Measurements from ENCODE around the gene TRABD.
"Not testable (repeated sequence)": the region's sequence is repeated elsewhere in the genome, so short reads cannot be mapped to it uniquely, and the experiment has no call there.

The TRABD gene

DNA sequence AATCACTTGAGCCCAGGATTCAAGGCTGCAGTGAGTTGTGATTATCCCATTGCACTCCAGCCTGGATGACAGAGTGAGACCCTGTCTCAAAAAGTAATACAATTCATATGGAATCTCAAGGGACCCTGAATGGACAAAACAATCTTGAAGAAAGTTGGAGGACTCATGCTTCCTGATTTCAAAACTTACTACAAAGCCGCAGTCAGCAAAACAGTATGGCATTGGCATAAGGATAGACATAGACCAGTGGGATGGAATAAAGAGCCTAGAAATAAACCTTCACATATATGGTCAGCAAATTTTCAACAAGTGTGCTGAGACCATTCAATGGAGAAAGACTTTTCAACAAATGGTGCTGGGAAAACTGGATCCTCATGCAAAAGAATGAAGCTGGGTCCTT, 17.6 kb downstream of the TRABD start:
- TF ChIP-seq, protein P1, sequence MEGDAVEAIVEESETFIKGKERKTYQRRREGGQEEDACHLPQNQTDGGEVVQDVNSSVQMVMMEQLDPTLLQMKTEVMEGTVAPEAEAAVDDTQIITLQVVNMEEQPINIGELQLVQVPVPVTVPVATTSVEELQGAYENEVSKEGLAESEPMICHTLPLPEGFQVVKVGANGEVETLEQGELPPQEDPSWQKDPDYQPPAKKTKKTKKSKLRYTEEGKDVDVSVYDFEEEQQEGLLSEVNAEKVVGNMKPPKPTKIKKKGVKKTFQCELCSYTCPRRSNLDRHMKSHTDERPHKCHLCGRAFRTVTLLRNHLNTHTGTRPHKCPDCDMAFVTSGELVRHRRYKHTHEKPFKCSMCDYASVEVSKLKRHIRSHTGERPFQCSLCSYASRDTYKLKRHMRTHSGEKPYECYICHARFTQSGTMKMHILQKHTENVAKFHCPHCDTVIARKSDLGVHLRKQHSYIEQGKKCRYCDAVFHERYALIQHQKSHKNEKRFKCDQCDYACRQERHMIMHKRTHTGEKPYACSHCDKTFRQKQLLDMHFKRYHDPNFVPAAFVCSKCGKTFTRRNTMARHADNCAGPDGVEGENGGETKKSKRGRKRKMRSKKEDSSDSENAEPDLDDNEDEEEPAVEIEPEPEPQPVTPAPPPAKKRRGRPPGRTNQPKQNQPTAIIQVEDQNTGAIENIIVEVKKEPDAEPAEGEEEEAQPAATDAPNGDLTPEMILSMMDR (conservative IDR thresholded peaks at IDR 0.05; ENCODE audit: low read length), result no peak
- no peak for TF ChIP-seq EZH2phosphoT487 (IDR thresholded peaks at IDR 0.05; ENCODE audit: borderline replicate concordance)
- H3F3A ChIP-seq (ENCODE audit: low read depth), result no peaks in the 10 kb centered on the region
- H3K4me2 ChIP-seq (ENCODE audit: low read depth, low read length, poor library complexity, severe bottlenecking), result no peak overlapping the region
- no peak overlapping the region for H2AFZ ChIP-seq (ENCODE audit: low read length)
- peaks cover 19% of the 10 kb centered on the region for H4K20me1 ChIP-seq (ENCODE audit: insufficient read depth, low read length, poor library complexity, severe bottlenecking)
- H3K27me3 ChIP-seq (ENCODE audit: insufficient read depth, low read length, poor library complexity, severe bottlenecking), result no peaks in the 10 kb centered on the region
- peaks cover 28% of the 10 kb centered on the region for H3K4me1 ChIP-seq (ENCODE audit: insufficient read depth, low read length, poor library complexity, severe bottlenecking)
- no peak overlapping the region for H3K9ac ChIP-seq (ENCODE audit: low read depth, low read length, poor library complexity, severe bottlenecking)
- H3K36me3 ChIP-seq (ENCODE audit: insufficient read depth, low read length), result no peaks in the 10 kb centered on the region; the same call in 1 of the 2 replicates
- no peak overlapping the region for H3K4me3 ChIP-seq (ENCODE audit: low read length, poor library complexity, severe bottlenecking)
- no peaks in the 10 kb centered on the region for H3K9me3 ChIP-seq (ENCODE audit: insufficient read depth, low read depth, low read length)
- H3K79me2 ChIP-seq (ENCODE audit: insufficient read depth, low read length), result peaks cover 22% of the 10 kb centered on the region
- H3K9me2 ChIP-seq (replicated peaks; ENCODE audit: low read depth, low read length), result no peaks in the 10 kb centered on the region

DNA sequence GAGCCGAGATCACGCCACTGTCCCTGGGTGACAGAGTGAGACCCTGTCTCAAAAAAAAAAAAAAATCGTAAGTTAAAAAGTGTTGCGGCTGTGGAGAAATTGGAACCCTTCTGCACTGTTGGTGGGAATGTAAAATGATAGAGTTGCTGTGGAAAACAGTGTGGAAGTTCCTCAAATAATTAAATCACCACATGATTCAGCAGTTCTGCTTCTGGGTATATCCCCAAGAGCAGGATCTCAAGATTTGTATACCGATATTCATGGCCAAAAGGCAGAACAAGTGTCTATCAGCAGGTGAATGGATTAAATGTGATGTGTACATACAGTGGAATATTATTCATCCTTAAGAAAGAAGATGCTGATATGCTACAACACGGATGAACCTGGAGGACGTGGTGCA, 18.9 kb downstream of the TRABD start:
- Histone ChIP-seq H3K4me1 (ENCODE audit: insufficient read depth, low read length, poor library complexity, severe bottlenecking) (peaks cover 28% of the 10 kb centered on the region), H3K9me3 (ENCODE audit: insufficient read depth, low read depth, low read length) (no peaks in the 10 kb centered on the region), H3K79me2 (ENCODE audit: insufficient read depth, low read length) (peaks cover 22% of the 10 kb centered on the region), H3K36me3 (ENCODE audit: insufficient read depth, low read length) (no peaks in the 10 kb centered on the region; the same call in 1 of the 2 replicates), H3K9ac (ENCODE audit: low read depth, low read length, poor library complexity, severe bottlenecking) (no peak overlapping the region), H3F3A (ENCODE audit: low read depth) (no peaks in the 10 kb centered on the region), H3K4me3 (ENCODE audit: low read length, poor library complexity, severe bottlenecking) (no peak overlapping the region), H4K20me1 (ENCODE audit: insufficient read depth, low read length, poor library complexity, severe bottlenecking) (peaks cover 19% of the 10 kb centered on the region), H3K4me2 (ENCODE audit: low read depth, low read length, poor library complexity, severe bottlenecking) (no peak overlapping the region), H3K9me2 (replicated peaks; ENCODE audit: low read depth, low read length) (no peaks in the 10 kb centered on the region), H3K27me3 (ENCODE audit: insufficient read depth, low read length, poor library complexity, severe bottlenecking) (no peaks in the 10 kb centered on the region), H2AFZ (ENCODE audit: low read length) (no peak overlapping the region)
- TF ChIP-seq, protein P1 (conservative IDR thresholded peaks at IDR 0.05; ENCODE audit: low read length), result no peak

DNA sequence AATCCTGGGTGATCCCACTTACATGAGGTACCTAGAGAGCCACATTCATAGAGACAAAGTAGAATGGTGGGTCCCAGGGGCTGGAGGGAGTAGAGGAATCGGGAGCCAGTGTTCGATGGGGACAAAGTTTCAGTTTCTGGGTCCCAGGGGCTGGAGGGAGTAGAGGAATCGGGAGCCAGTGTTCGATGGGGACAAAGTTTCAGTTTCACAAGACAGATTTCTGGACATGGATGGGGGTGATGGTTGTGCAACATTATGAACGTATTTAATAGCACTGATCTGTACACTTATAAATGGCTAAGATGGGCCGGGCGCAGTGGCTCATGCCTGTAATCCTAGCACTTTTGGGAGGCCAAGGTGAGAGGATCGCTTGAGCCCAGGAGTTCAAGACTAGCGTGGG, 19.3 kb downstream of the TRABD start:
- H3F3A ChIP-seq (ENCODE audit: low read depth); H3K36me3 ChIP-seq (ENCODE audit: insufficient read depth, low read length); H3K27me3 ChIP-seq (ENCODE audit: insufficient read depth, low read length, poor library complexity, severe bottlenecking); H3K9me3 ChIP-seq (ENCODE audit: insufficient read depth, low read depth, low read length); H3K9me2 ChIP-seq (replicated peaks; ENCODE audit: low read depth, low read length); H3K4me3 ChIP-seq (ENCODE audit: low read length, poor library complexity, severe bottlenecking); H2AFZ ChIP-seq (ENCODE audit: low read length); H3K9ac ChIP-seq (ENCODE audit: low read depth, low read length, poor library complexity, severe bottlenecking); H3K4me2 ChIP-seq (ENCODE audit: low read depth, low read length, poor library complexity, severe bottlenecking): not testable (repeated sequence)
- Histone ChIP-seq H3K79me2 (ENCODE audit: insufficient read depth, low read length) (peaks cover 22% of the 10 kb centered on the region), H3K4me1 (ENCODE audit: insufficient read depth, low read length, poor library complexity, severe bottlenecking) (peaks cover 28% of the 10 kb centered on the region), H4K20me1 (ENCODE audit: insufficient read depth, low read length, poor library complexity, severe bottlenecking) (peaks cover 15% of the 10 kb centered on the region)

DNA sequence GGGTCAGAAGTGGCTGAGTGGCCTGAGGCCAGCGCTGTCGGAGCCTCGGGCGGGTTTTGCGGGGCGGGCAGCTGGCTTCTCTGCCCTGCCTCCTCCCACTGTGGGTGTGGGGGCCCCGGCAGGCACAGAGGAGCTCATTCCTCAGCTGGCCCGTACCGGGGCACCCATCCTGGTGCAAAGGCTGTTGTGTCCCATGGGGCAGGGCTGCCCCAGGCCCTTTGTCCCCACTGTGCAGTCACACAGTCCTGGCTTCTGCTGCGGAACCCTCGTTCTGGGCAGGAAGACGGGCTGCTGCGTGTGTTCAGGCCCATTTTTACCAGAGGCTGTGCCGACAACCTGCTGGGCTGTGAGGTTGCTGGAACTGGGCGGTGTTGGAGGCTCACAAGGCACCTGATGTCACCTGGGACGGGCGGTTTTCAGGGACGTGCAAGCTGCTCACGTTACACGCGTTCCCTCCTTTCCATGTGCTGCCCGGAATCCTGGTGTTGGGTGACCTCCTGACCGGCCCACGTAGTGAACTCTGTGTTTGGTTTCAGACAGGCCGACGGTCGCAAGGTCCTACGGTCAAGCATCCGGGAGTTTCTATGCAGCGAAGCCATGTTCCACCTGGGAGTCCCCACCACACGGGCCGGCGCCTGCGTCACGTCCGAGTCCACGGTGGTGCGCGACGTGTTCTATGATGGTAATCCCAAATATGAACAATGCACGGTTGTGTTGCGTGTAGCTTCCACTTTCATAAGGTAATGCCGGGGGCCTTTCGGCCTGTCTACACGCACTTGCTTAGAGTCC, 20.3 kb downstream of the TRABD start:
- Histone ChIP-seq H3K36me3 (ENCODE audit: insufficient read depth, low read length) (peaks cover 7% of the 10 kb centered on the region; the same call in 1 of the 2 replicates), H3K9me2 (replicated peaks; ENCODE audit: low read depth, low read length) (no peaks in the 10 kb centered on the region), H3F3A (ENCODE audit: low read depth) (no peaks in the 10 kb centered on the region), H3K27me3 (ENCODE audit: insufficient read depth, low read length, poor library complexity, severe bottlenecking) (no peaks in the 10 kb centered on the region), H3K9me3 (ENCODE audit: insufficient read depth, low read depth, low read length) (no peaks in the 10 kb centered on the region), H2AFZ (ENCODE audit: low read length) (no peak overlapping the region), H4K20me1 (ENCODE audit: insufficient read depth, low read length, poor library complexity, severe bottlenecking) (peaks cover 19% of the 10 kb centered on the region), H3K4me2 (ENCODE audit: low read depth, low read length, poor library complexity, severe bottlenecking) (no peak overlapping the region), H3K79me2 (ENCODE audit: insufficient read depth, low read length) (peaks cover 22% of the 10 kb centered on the region), H3K4me3 (ENCODE audit: low read length, poor library complexity, severe bottlenecking) (no peak overlapping the region), H3K4me1 (ENCODE audit: insufficient read depth, low read length, poor library complexity, severe bottlenecking) (peaks cover 28% of the 10 kb centered on the region), H3K9ac (ENCODE audit: low read depth, low read length, poor library complexity, severe bottlenecking) (no peak overlapping the region)
- no peak for TF ChIP-seq EZH2phosphoT487 (IDR thresholded peaks at IDR 0.05; ENCODE audit: borderline replicate concordance)
- TF ChIP-seq, protein P1 (conservative IDR thresholded peaks at IDR 0.05; ENCODE audit: low read length), result no peak

Data from Loucy (cell line).